CD4-positive, alpha-beta T cell (primary cell): Measurements from ENCODE around the gene HOXC11. TPM values are rescaled to one million over a fixed set of nuclear protein-coding genes. Genes with fewer than 3 reads are reported as not detected.

Source experiments
- ATAC-seq: fragments of 200-7000 bp; cut with Tn5 transposase; one replicate; pipeline ENCODE4 v1.10.0; 2022; ENCODE audit warnings: mild to moderate bottlenecking; ENCODE audit not compliant: poor library complexity
- CTCF ChIA-PET: fragments of 350-600 bp; sonication (Branson Sonifier 250); formaldehyde crosslinking; loops from one replicate; lab custom pipeline; 2021; ENCODE audit warnings: antibody characterized with exemption, inconsistent platforms; lab: Charles Lee
- POLR2A ChIA-PET: fragments of 350-600 bp; sonication (Branson Sonifier 250); formaldehyde crosslinking; loops from one replicate; lab custom pipeline; 2021; ENCODE audit warnings: antibody characterized with exemption, inconsistent platforms; lab: Charles Lee
- DNase-seq, 14 experiments: peaks; one replicate each; pipeline ENCODE4 v3.0.0-alpha.2; 2013 to 2020; ENCODE audit warnings: mixed read lengths in 2 of 14
- H3K27ac ChIP-seq, 2 donors: one replicate each; pipeline versions ENCODE4 v1.5.1 to v1.7.0; 2013; ENCODE audit warnings: low read length in 2 of 2, low read depth in 1 of 2, mild to moderate bottlenecking in 1 of 2
- H3K27me3 ChIP-seq, 2 experiments: 1 replicate in 1 of 2; 2 replicates in 1 of 2; pipeline versions ENCODE4 v1.6.1 to v1.7.0; 2013; ENCODE audit warnings: low read length in 2 of 2, control low read depth in 1 of 2, mild to moderate bottlenecking in 1 of 2, moderate library complexity in 1 of 2; ENCODE audit not compliant: insufficient read depth in 2 of 2, control insufficient read depth in 1 of 2
- H3K36me3 ChIP-seq: one replicate; pipeline ENCODE4 v1.6.1; 2013; ENCODE audit warnings: low read length, control low read depth; ENCODE audit not compliant: insufficient read depth
- H3K4me1 ChIP-seq: one replicate; pipeline ENCODE4 v1.6.1; 2013; ENCODE audit warnings: low read length, control low read depth; ENCODE audit not compliant: insufficient read depth
- H3K4me3 ChIP-seq: one replicate; pipeline ENCODE4 v1.5.1; 2013; ENCODE audit warnings: mild to moderate bottlenecking, low read length, moderate library complexity
- H3K9me3 ChIP-seq, 2 experiments: 1 replicate in 1 of 2; 2 replicates in 1 of 2; pipeline versions ENCODE4 v1.6.1 to v1.7.0; 2013; ENCODE audit warnings: low read length in 2 of 2, mild to moderate bottlenecking in 2 of 2, control low read depth in 1 of 2, moderate library complexity in 1 of 2; ENCODE audit not compliant: control insufficient read depth in 1 of 2, insufficient read depth in 1 of 2
- H3K27ac Mint-ChIP-seq: one replicate; pipeline ENCODE4 v1.8.0; 2020; ENCODE audit warnings: mixed read lengths
- H3K27me3 Mint-ChIP-seq: one replicate; pipeline ENCODE4 v1.8.0; 2021; ENCODE audit warnings: mixed read lengths
- H3K36me3 Mint-ChIP-seq: one replicate; pipeline ENCODE4 v1.8.0; 2021; ENCODE audit warnings: low read depth, mixed read lengths
- H3K4me1 Mint-ChIP-seq: one replicate; pipeline ENCODE4 v1.8.0; 2021; ENCODE audit warnings: low read depth, mixed read lengths
- H3K4me3 Mint-ChIP-seq: one replicate; pipeline ENCODE4 v1.8.0; 2020; ENCODE audit warnings: mild to moderate bottlenecking, mixed read lengths
- H3K9me3 Mint-ChIP-seq: one replicate; pipeline ENCODE4 v1.8.0; 2020; ENCODE audit warnings: mixed read lengths
- intact Hi-C, 2 experiments: fragments of 100-400 bp; cut with DNase I in 1 of 2; cut with micrococcal nuclease in 1 of 2; formaldehyde crosslinking; loops; one replicate each; pipeline versions ENCODE4 v1.15.1 to v1.9.0; 2023 to 2025; cut with DNase I, micrococcal nuclease
- total RNA-seq, 174 experiments: library from RNA in 2 of 174; stranded (reverse) in 2 of 174; gene quantifications; one replicate each; pipeline ENCODE4 v1.2.3 and lab custom pipeline; 2021 to 2026
- TF ChIP-seq, protein P1 (sequence below): fragments of 200-600 bp; IDR thresholded peaks from one replicate; pipeline ENCODE4 v1.8.0; 2022; ENCODE audit warnings: antibody characterized with exemption, mild to moderate bottlenecking

The HOXC11 gene
- total RNA-seq, 2 experiments from 2014 or later, result not detected

DNA sequence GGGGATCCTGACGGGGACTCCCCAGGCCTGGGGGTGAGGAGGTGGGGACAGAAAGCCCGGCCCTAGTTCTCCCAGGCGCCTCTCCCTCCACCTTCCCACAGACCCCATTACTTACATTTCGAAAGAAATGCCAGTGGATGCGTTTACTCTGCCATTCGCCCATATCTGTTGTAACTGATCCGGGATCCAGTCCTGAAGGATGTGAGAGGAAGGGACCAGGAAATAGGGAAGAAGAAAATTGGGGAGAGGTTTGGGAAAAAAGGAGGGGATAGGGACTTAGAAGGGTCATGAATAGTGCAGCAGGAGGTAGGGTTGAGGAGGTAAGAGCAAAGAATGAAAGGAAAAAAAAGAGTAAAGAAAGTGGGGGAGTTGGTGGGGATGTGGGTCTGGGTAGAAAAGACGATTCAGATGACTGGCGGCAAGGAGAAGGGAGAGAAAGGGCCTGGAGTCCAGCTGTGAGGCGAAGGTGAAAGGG lies 17.1 kb upstream of the HOXC11 start:
- Histone ChIP-seq H3K27ac (no peak overlapping the region), H3K27me3 (peaks cover 96 to 99% of the 10 kb centered on the region in 2 experiments), H3K4me3 (no peak overlapping the region), H3K9me3 (peaks cover 4 to 75% of the 10 kb centered on the region in 2 experiments), H3K4me1 (peaks cover 52% of the 10 kb centered on the region), H3K36me3 (no peaks in the 10 kb centered on the region)
- ChIA-PET CTCF (interaction anchor here (0.9 kb wide), 1 partner anchor 246 kb away, joined by 3 read pairs; no protein-coding TSS in a partner anchor), POLR2A (interaction anchor here (1.4 kb wide), 1 partner anchor 17 kb away, joined by 3 read pairs; the partner anchor contains the start of gene HOXC11)
- Mint-ChIP-seq H3K36me3 (no peaks in the 10 kb centered on the region), H3K9me3 (no peaks in the 10 kb centered on the region), H3K4me3 (no peak overlapping the region), H3K4me1 (peaks cover 38% of the 10 kb centered on the region), H3K27ac (no peak overlapping the region), H3K27me3 (peaks cover 95% of the 10 kb centered on the region)
- ATAC-seq, result no peak
- intact Hi-C loops, result no loop called here
- TF ChIP-seq, protein P1, sequence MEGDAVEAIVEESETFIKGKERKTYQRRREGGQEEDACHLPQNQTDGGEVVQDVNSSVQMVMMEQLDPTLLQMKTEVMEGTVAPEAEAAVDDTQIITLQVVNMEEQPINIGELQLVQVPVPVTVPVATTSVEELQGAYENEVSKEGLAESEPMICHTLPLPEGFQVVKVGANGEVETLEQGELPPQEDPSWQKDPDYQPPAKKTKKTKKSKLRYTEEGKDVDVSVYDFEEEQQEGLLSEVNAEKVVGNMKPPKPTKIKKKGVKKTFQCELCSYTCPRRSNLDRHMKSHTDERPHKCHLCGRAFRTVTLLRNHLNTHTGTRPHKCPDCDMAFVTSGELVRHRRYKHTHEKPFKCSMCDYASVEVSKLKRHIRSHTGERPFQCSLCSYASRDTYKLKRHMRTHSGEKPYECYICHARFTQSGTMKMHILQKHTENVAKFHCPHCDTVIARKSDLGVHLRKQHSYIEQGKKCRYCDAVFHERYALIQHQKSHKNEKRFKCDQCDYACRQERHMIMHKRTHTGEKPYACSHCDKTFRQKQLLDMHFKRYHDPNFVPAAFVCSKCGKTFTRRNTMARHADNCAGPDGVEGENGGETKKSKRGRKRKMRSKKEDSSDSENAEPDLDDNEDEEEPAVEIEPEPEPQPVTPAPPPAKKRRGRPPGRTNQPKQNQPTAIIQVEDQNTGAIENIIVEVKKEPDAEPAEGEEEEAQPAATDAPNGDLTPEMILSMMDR, result no peak
- no peak for DNase-seq

DNA sequence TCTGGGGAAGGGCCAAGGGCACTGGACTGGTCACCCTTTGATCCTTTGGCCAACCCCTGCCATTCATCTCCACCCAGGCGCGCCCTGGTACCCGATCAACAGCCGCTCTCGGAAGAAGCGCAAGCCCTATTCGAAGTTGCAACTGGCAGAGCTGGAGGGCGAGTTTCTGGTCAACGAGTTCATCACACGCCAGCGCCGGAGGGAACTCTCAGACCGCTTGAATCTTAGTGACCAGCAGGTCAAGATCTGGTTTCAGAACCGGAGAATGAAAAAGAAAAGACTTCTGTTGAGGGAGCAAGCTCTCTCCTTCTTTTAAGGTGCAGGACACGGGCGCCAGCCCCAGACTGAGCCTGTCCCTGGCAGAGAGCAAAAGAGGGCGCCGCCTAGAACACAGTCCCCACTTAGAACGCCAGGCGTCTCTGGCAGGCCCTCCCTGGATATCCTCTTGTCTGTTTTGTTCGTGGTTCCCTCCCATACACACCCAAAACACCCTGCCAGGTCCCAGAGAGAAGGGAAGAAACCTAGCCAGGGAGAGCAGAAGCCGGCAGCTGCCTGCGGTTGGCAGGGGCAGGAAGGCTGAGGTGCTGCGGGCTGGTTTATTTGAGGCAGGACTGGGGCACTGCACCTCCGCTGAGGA lies 16.6 kb upstream of the HOXC11 start:
- peaks cover 38% of the 10 kb centered on the region for H3K4me1 Mint-ChIP-seq
- H3K9me3 Mint-ChIP-seq, result no peaks in the 10 kb centered on the region
- H3K4me3 Mint-ChIP-seq, result no peak overlapping the region
- H3K36me3 Mint-ChIP-seq, result no peaks in the 10 kb centered on the region
- peaks cover 92% of the 10 kb centered on the region for H3K27me3 Mint-ChIP-seq
- DNase-seq (no peak), ATAC-seq (peak; percentile 69)
- intact Hi-C loops, result no loop called here
- H3K4me1 ChIP-seq, result peaks cover 52% of the 10 kb centered on the region
- CTCF ChIA-PET, result interaction anchor here (0.9 kb wide), 1 partner anchor 245 kb away, joined by 3 read pairs; no protein-coding TSS in a partner anchor
- H3K27ac Mint-ChIP-seq, result no peak overlapping the region
- no peak overlapping the region for H3K27ac ChIP-seq
- POLR2A ChIA-PET, result interaction anchor here (1.0 kb wide), 1 partner anchor 27 kb away, joined by 4 read pairs; no protein-coding TSS in a partner anchor
- peaks cover 4 to 75% of the 10 kb centered on the region in 2 experiments for H3K9me3 ChIP-seq
- H3K36me3 ChIP-seq, result no peaks in the 10 kb centered on the region
- peaks cover 96 to 99% of the 10 kb centered on the region in 2 experiments for H3K27me3 ChIP-seq
- TF ChIP-seq, protein P1, result no peak
- H3K4me3 ChIP-seq, result no peak overlapping the region

GRCh38 chr12:53956914-53957536 lies 15.9 kb upstream of the HOXC11 start:
- peaks cover 96 to 99% of the 10 kb centered on the region in 2 experiments for H3K27me3 ChIP-seq
- POLR2A ChIA-PET, result interaction anchor here (1.0 kb wide), 1 partner anchor 28 kb away, joined by 4 read pairs; no protein-coding TSS in a partner anchor
- Mint-ChIP-seq H3K9me3 (no peaks in the 10 kb centered on the region), H3K27ac (no peak overlapping the region), H3K36me3 (no peaks in the 10 kb centered on the region), H3K4me1 (peaks cover 38% of the 10 kb centered on the region), H3K4me3 (no peak overlapping the region), H3K27me3 (peaks cover 92% of the 10 kb centered on the region)
- H3K9me3 ChIP-seq, result peaks cover 4 to 74% of the 10 kb centered on the region in 2 experiments
- no peak overlapping the region for H3K4me3 ChIP-seq
- DNase-seq, result no peak
- intact Hi-C loops, result no loop called here
- H3K27ac ChIP-seq, result no peak overlapping the region
- CTCF ChIA-PET, result interaction anchor here (0.9 kb wide), 1 partner anchor 244 kb away, joined by 3 read pairs; no protein-coding TSS in a partner anchor
- ATAC-seq, result no peak
- no peaks in the 10 kb centered on the region for H3K36me3 ChIP-seq
- peaks cover 47% of the 10 kb centered on the region for H3K4me1 ChIP-seq
- TF ChIP-seq, protein P1, result no peak
